Activated T-cell treated with anti-CD3 and anti-CD28 coated beads, Interleukin-2, amount 50 U/mL, for 72 hours (primary cell): ENCODE results near the gene ZNF285. TPM values are rescaled to one million over a fixed set of nuclear protein-coding genes. Genes with fewer than 3 reads are reported as not detected.
"Not testable (repeated sequence)": the region's sequence is repeated elsewhere in the genome, so short reads cannot be mapped to it uniquely, and the experiment has no call there.

ENCODE experiments used
- ATAC-seq, 2 donors: fragments of 150-1000 bp; cut with Tn5 transposase; replicated peaks in 1 of 2; 2 replicates each; pipeline ENCODE4 v1.10.0; 2021; ENCODE audit warnings: moderate library complexity in 2 of 2, mild to moderate bottlenecking in 1 of 2
- DNase-seq, 2 donors: peaks; one replicate each; pipeline ENCODE4 v3.0.0; 2021 to 2022; ENCODE audit warnings: mixed read lengths in 1 of 2
- H3K27ac Mint-ChIP-seq: one replicate; pipeline ENCODE4 v1.8.0; 2022; ENCODE audit warnings: mild to moderate bottlenecking, moderate library complexity, mixed read lengths
- H3K27me3 Mint-ChIP-seq: one replicate; pipeline ENCODE4 v1.8.0; 2022; ENCODE audit warnings: low read depth, mixed read lengths
- H3K36me3 Mint-ChIP-seq, 2 donors: one replicate each; pipeline ENCODE4 v1.8.0; 2022; ENCODE audit warnings: mixed read lengths in 2 of 2, mild to moderate bottlenecking in 1 of 2; ENCODE audit not compliant: insufficient read depth in 2 of 2
- H3K4me1 Mint-ChIP-seq: one replicate; pipeline ENCODE4 v1.8.0; 2022; ENCODE audit warnings: low read depth, mixed read lengths
- H3K4me3 Mint-ChIP-seq, 2 donors: one replicate each; pipeline ENCODE4 v1.8.0; 2022; ENCODE audit warnings: mild to moderate bottlenecking in 2 of 2, mixed read lengths in 2 of 2, moderate library complexity in 2 of 2
- H3K9me3 Mint-ChIP-seq, 2 donors: one replicate each; pipeline ENCODE4 v1.8.0; 2022; ENCODE audit warnings: mixed read lengths in 2 of 2
- total RNA-seq, 2 donors: library from RNA; stranded (reverse); gene quantifications; one replicate each; pipeline ENCODE4 v1.2.3, GENCODE V29; 2022

The ZNF285 gene
- total RNA-seq, 2 donors from 2014 or later = 1.9 to 2.2 TPM

DNA sequence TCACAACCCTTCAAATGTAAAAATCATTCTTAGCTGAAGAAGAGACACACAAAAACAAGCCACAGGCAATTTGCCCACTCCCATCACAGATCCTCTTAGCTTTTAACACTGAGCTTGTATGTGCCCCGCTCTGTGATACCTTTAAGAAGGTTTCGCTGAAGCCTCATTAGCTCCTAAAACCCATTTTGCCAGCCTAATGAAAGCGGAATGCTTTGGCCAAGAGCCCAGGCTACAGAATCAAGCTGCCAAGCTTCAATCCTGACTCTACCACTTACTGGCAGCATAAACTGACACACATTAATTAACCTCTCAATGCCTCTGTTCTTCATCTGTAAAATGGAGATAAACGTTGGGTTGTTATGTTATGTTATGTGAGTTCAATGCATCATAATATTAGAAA lies 55.4 kb downstream of the ZNF285 start:
- Mint-ChIP-seq H3K4me1 (no peaks in the 10 kb centered on the region), H3K36me3 (peaks cover 0 to 7% of the 10 kb centered on the region in 2 donors), H3K27ac (no peak overlapping the region), H3K27me3 (no peaks in the 10 kb centered on the region), H3K9me3 (peaks cover 12 to 19% of the 10 kb centered on the region in 2 donors), H3K4me3 (no peak overlapping the region)
- ATAC-seq (no peak), DNase-seq (no peak)

- Mint-ChIP-seq H3K27me3 (no peaks in the 10 kb centered on the region), H3K4me3 (no peak overlapping the region), H3K4me1 (no peaks in the 10 kb centered on the region), H3K27ac (no peak overlapping the region), H3K36me3 (peaks cover 0 to 7% of the 10 kb centered on the region in 2 donors), H3K9me3 (peaks cover 14 to 22% of the 10 kb centered on the region in 2 donors)
- DNase-seq = no peak
- ATAC-seq = no peak
These were observed 57.2 kb downstream of the ZNF285 start for GRCh38 chr19:44344255-44344654.

- H3K36me3 Mint-ChIP-seq = peaks cover 2 to 3% of the 10 kb centered on the region in 2 donors
- DNase-seq (no peak), ATAC-seq (no peak)
- no peaks in the 10 kb centered on the region for H3K4me1 Mint-ChIP-seq
- no peaks in the 10 kb centered on the region for H3K27me3 Mint-ChIP-seq
- H3K4me3 Mint-ChIP-seq = no peak overlapping the region
- no peak overlapping the region for H3K27ac Mint-ChIP-seq
- H3K9me3 Mint-ChIP-seq = peaks cover 12 to 18% of the 10 kb centered on the region in 2 donors
These were observed 59.6 kb downstream of the ZNF285 start for GRCh38 chr19:44341794-44342193.

DNA sequence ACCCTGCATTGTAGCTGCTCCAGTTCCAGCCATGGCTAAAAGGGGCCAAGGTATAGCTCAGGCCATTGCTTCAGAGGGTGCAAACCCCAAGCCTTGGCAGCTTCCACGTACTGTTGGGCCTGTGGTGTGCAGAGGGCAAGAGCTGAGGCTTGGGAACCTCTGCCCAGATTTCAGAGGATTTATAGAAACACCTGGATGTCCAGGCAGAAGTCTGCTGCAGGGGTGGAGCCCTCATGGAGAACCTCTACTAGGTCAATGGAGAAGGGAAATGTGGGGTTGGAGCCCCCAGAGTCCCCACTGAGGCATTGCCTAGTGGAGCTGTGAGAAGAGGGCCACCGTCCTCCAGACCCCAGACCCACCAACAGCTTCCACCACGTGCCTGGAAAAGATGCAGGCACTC lies 66.8 kb downstream of the ZNF285 start:
- Mint-ChIP-seq H3K36me3 (peaks cover 9 to 13% of the 10 kb centered on the region in 2 donors), H3K9me3 (peaks cover 16 to 20% of the 10 kb centered on the region in 2 donors)
- not testable (repeated sequence) for H3K4me3 Mint-ChIP-seq, DNase-seq, H3K27me3 Mint-ChIP-seq, H3K4me1 Mint-ChIP-seq, ATAC-seq, H3K27ac Mint-ChIP-seq

Other genes with a start within 250 kb of the ZNF285 start
- 10 to 100 TPM; 15.3 to 16.3 TPM for gene ZNF226, start 236.5 kb downstream of the ZNF285 start, total RNA-seq
- gene ZNF227, start 189.1 kb downstream of the ZNF285 start, total RNA-seq = 10 to 100 TPM; 31.5 to 36.6 TPM
- under 1 TPM; 0.28 to 0.38 TPM for gene ZNF233, start 141.7 kb downstream of the ZNF285 start, total RNA-seq
- 1 to 10 TPM; 4.7 to 6.2 TPM for gene ZNF235, start 96.6 kb downstream of the ZNF285 start, total RNA-seq
- gene ZNF112, start 44.9 kb downstream of the ZNF285 start, total RNA-seq = under 1 TPM in 1 of 2 donors, not detected in 1; 0.07 TPM
- gene ZNF229, start 46.9 kb upstream of the ZNF285 start, total RNA-seq = 1 to 10 TPM; 1.4 to 2.7 TPM
- 10 to 100 TPM in 1 of 2 donors, 1 to 10 TPM in 1; 8.2 to 10.5 TPM for gene ZNF180, start 98.9 kb upstream of the ZNF285 start, total RNA-seq
- gene CEACAM20, start 128.1 kb upstream of the ZNF285 start, total RNA-seq = not detected
- not detected for gene IGSF23, start 212.0 kb upstream of the ZNF285 start, total RNA-seq
- gene PVR, start 242.3 kb upstream of the ZNF285 start, total RNA-seq = 10 to 100 TPM; 13.9 to 17.5 TPM